Thoracic aorta (tissue), 2 donors: Measurements from ENCODE around the gene KRTAP10-12. TPM values are rescaled to one million over a fixed set of nuclear protein-coding genes. Genes with fewer than 3 reads are reported as not detected.

Experiments used
- ATAC-seq: fragments of 150-250 bp; one replicate; pipeline ENCODE4 v1.8.0; 2017; ENCODE audit warnings: low read depth; ENCODE audit not compliant: insufficient number of reproducible peaks, low FRiP score
- DNase-seq: peaks from one replicate; pipeline ENCODE4 v3.0.0-alpha.2; 2020; ENCODE audit warnings: low spot score
- H3K27ac ChIP-seq, 2 donors: fragments of 200-600 bp; sonication (generic); 1 replicate in 1 of 2; 2 replicates in 1 of 2; pipeline ENCODE4 v1.5.1; 2016; ENCODE audit warnings: mild to moderate bottlenecking in 2 of 2, moderate library complexity in 2 of 2
- H3K27me3 ChIP-seq: fragments of 200-600 bp; sonication (generic); replicated peaks from 2 replicates; pipeline ENCODE4 v1.6.0; 2016; ENCODE audit warnings: mild to moderate bottlenecking; ENCODE audit not compliant: insufficient read depth
- H3K36me3 ChIP-seq: fragments of 200-600 bp; sonication (generic); one replicate; pipeline ENCODE4 v1.5.1; 2016
- H3K4me1 ChIP-seq, 2 donors: fragments of 200-600 bp; sonication (generic); 1 replicate in 1 of 2; 2 replicates in 1 of 2; pipeline versions ENCODE4 v1.5.1 to v1.6.0; 2016; ENCODE audit warnings: low read depth in 2 of 2, mild to moderate bottlenecking in 1 of 2; ENCODE audit not compliant: control insufficient read depth in 1 of 2
- H3K4me3 ChIP-seq: fragments of 200-600 bp; sonication (generic); 2 replicates; pipeline ENCODE4 v1.5.1; 2016; ENCODE audit warnings: mild to moderate bottlenecking
- H3K9me3 ChIP-seq: fragments of 200-600 bp; sonication (generic); 2 replicates; pipeline ENCODE4 v1.5.1; 2016
- total RNA-seq, 2 donors: library from RNA; depleted of rRNA; stranded (reverse); fragments of >200 nt; gene quantifications; one replicate each; pipeline versions ENCODE4 v1.1.0 to v1.2.3, GENCODE V29; 2016
- TF ChIP-seq, protein P1 (sequence below): fragments of 200-600 bp; sonication (generic); IDR thresholded peaks from one replicate; pipeline ENCODE4 v1.5.1; 2019; ENCODE audit warnings: antibody characterized with exemption

KRTAP10-12 gene
- total RNA-seq, 2 donors from 2014 or later: not detected

DNA sequence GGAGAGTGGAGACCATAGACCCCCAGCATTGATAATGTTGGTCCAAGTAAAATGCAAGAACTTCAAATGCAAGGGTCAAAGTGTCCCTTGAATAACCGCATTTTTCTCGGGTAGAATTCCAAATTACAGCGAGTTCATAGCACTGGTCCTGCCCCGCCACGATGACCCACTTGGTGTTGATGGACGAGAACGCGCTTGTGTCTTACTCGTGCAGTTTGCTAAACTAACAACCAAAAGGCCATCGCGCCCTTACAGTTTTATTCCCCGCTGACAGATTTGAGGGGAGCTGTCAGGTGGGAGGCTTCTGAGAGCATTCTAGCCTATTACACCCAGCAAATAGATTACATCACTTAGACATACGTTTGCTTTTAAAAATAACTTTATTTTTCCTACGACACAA, 31.7 kb downstream of the KRTAP10-12 start:
- DNase-seq (no peak), ATAC-seq (no peak)
- Histone ChIP-seq H3K36me3 (no peaks in the 10 kb centered on the region), H3K4me3 (no peak overlapping the region), H3K4me1 (no peaks in the 10 kb centered on the region), H3K9me3 (no peaks in the 10 kb centered on the region), H3K27me3 (no peaks in the 10 kb centered on the region), H3K27ac (no peak overlapping the region)
- TF ChIP-seq, protein P1, sequence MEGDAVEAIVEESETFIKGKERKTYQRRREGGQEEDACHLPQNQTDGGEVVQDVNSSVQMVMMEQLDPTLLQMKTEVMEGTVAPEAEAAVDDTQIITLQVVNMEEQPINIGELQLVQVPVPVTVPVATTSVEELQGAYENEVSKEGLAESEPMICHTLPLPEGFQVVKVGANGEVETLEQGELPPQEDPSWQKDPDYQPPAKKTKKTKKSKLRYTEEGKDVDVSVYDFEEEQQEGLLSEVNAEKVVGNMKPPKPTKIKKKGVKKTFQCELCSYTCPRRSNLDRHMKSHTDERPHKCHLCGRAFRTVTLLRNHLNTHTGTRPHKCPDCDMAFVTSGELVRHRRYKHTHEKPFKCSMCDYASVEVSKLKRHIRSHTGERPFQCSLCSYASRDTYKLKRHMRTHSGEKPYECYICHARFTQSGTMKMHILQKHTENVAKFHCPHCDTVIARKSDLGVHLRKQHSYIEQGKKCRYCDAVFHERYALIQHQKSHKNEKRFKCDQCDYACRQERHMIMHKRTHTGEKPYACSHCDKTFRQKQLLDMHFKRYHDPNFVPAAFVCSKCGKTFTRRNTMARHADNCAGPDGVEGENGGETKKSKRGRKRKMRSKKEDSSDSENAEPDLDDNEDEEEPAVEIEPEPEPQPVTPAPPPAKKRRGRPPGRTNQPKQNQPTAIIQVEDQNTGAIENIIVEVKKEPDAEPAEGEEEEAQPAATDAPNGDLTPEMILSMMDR: no peak

GRCh38 chr21:44729336-44730027, 32.5 kb downstream of the KRTAP10-12 start:
- DNase-seq: no peak
- no peak overlapping the region for H3K27ac ChIP-seq

DNA sequence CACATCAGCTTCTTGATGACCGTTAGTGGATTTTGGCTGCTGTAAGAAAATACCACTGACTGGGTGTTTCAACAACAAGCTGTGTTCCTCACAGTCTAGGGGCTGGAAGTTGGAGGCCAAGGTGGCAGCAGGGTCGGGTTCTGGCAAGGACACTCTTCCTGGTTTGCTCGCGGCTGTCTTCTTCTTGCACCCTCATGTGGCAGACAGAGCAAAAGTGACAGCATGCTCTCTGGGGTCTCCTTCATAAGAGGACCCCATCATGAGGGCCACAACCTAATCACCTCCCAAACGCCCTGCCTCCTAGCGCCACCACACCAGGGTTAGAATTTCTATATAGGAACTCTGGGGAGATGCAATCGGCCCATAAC, 33.0 kb downstream of the KRTAP10-12 start:
- H3K27me3 ChIP-seq: no peaks in the 10 kb centered on the region

More at GRCh38 chr21:44729336-44730027, 32.5 kb downstream of the KRTAP10-12 start:
- no peak overlapping the region for H3K4me3 ChIP-seq
- no peaks in the 10 kb centered on the region for H3K4me1 ChIP-seq
- no peaks in the 10 kb centered on the region for H3K36me3 ChIP-seq
- H3K9me3 ChIP-seq: no peaks in the 10 kb centered on the region
- H3K27me3 ChIP-seq: no peaks in the 10 kb centered on the region
- TF ChIP-seq, protein P1: no peak
- ATAC-seq: no peak

GRCh38 chr21:44730951-44731579, 34.1 kb downstream of the KRTAP10-12 start:
- no peak overlapping the region for H3K27ac ChIP-seq
- ATAC-seq: no peak
- H3K36me3 ChIP-seq: no peaks in the 10 kb centered on the region
- H3K4me3 ChIP-seq: no peak overlapping the region
- no peaks in the 10 kb centered on the region for H3K9me3 ChIP-seq
- H3K27me3 ChIP-seq: no peaks in the 10 kb centered on the region
- no peaks in the 10 kb centered on the region for H3K4me1 ChIP-seq
- TF ChIP-seq, protein P1: no peak
- DNase-seq: no peak

More for the DNA sequence above, 33.0 kb downstream of the KRTAP10-12 start:
- Histone ChIP-seq H3K4me1 (no peaks in the 10 kb centered on the region), H3K9me3 (no peaks in the 10 kb centered on the region), H3K27ac (no peak overlapping the region), H3K36me3 (no peaks in the 10 kb centered on the region), H3K4me3 (no peak overlapping the region)
- TF ChIP-seq, protein P1: no peak
- no peak for DNase-seq
- ATAC-seq: no peak

- DNase-seq (no peak), ATAC-seq (no peak)
- H3K4me1 ChIP-seq: no peaks in the 10 kb centered on the region
- H3K36me3 ChIP-seq: no peaks in the 10 kb centered on the region
- no peak overlapping the region for H3K4me3 ChIP-seq
- H3K27me3 ChIP-seq: no peaks in the 10 kb centered on the region
- peaks cover 11% of the 10 kb centered on the region for H3K9me3 ChIP-seq
- H3K27ac ChIP-seq: no peak overlapping the region
- TF ChIP-seq, protein P1: no peak
Observed at GRCh38 chr21:44732263-44732662, 35.3 kb downstream of the KRTAP10-12 start.
